HG03354 (cell line): Measurements from ENCODE around the gene CACNA2D1.
"Not testable (repeated sequence)": the region's sequence is repeated elsewhere in the genome, so short reads cannot be mapped to it uniquely, and the experiment has no call there.

Experiments
- ATAC-seq: cut with Tn5 transposase; IDR thresholded peaks from one replicate; pipeline ENCODE4 v1.9.1; 2021; ENCODE audit warnings: mild to moderate bottlenecking; ENCODE audit not compliant: unreplicated experiment, poor library complexity, severe bottlenecking

The CACNA2D1 gene

DNA sequence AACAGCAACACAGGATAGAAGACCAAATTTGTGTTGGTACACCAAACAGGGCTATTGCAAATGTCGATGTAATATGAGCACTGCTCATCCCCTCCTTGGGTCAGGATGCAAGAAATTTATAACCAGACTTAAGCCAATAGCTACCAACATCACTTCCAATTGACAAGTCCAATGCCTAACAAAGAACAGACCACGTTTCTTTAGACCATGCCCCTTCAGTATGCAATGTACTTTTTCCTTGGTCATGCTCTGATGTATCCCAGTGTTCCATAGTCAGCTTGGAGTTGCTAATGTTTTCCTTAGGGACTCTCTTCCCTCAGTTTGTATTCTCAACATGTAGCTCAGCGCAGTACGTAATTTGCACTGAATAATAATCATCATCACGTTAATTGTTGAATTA lies 7.8 kb downstream of the CACNA2D1 start:
- no peak for ATAC-seq

- no peak for ATAC-seq
These were observed 9.1 kb downstream of the CACNA2D1 start for GRCh38 chr7:82434275-82435022.

- no peak for ATAC-seq
These were observed 10.1 kb downstream of the CACNA2D1 start for GRCh38 chr7:82433507-82433906.

DNA sequence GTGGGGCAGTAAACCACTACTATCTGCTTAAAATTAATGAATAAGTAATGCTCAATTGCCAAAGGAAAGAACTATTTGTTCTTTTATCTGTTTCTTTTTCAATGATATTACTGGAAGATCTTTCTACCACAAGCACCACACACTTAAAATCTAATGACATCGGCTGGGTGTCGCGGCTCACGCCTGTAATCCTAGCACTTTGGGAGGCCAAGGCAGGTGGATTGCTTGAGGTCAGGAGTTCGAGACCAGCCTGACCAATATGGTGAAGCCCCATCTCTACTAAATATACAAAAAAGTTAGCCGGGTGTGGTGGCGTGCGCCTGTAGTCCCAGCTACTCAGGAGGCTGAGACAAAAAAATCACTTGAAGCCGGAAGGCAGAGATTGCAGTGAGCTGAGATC lies 10.8 kb downstream of the CACNA2D1 start:
- ATAC-seq: not testable (repeated sequence)

- ATAC-seq: no peak
These were observed 12.8 kb downstream of the CACNA2D1 start for GRCh38 chr7:82430500-82431465.

GRCh38 chr7:82429408-82429807 lies 14.2 kb downstream of the CACNA2D1 start:
- no peak for ATAC-seq

DNA sequence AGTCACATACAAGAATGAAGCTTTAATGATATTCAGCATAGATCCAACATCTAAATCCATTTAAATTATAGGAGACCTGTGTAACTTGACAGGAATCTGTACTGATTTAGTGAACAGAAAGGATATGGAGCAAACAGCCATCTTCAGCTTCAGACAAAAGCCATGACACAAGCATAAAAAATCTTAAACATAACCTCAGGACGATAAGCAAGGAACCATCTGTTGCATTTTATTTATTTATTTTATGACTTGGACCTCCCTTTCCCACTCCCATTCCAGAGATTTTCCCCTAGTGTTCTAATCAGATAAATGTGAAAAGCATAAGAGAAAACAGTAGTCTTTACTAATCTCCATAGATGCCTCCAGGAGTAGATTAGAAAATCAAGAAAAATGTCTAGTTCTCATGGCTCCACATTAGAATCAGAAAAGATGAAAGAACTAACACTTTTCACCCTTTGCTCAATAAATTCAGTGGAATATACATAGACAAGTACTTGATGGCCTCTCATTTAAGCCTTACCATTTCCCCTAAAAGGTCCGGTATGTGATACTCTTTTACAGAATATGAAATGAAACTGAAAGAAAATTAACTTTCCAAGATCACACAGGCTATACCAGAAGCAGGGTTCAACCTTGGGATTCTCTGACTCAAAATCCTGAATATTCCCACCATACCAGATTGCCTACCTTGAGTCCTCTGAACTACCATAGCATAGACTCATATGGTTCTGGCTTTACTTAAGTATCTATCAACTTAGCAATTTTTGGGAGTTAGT lies 15.2 kb downstream of the CACNA2D1 start:
- ATAC-seq: no peak

GRCh38 chr7:82423446-82423845 lies 20.1 kb downstream of the CACNA2D1 start:
- ATAC-seq: no peak

GRCh38 chr7:82419200-82419599 lies 24.4 kb downstream of the CACNA2D1 start:
- no peak for ATAC-seq

DNA sequence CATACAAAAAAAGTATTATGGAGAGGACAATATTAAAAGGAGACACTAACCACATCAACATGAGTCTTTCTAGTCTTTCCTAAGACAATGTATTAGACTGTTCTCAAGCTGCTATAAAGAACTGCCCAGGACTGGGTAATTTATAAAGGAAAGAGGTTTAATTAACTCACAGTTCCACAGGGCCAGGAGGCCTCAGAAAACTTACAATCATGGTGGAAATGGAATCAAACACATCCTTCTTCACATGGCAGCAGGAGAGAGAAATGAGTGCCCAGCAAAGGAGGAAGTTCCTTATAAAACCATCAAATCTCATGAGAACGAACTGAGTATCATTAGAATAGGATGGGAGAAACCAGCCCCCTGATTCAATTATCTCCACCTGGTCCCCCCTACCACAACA lies 25.7 kb downstream of the CACNA2D1 start:
- no peak for ATAC-seq

DNA sequence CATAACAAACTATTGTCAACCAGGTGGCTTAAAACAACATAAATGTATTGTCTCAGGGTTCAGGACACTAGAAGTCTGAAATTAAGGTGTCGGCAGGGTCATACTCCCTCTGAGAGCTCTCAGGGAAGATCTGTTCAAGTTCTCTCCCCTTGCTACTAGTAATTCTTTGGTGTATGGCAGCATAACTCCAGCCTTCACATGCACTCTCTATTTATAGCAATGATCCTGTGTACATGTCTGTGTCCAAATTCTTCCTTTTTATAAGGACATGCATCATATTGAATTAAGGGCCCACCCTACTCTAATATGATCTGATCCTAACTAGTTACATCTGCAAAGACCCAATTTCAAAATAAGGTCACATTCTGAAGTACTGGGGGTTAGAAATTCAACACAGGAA lies 27.2 kb downstream of the CACNA2D1 start:
- no peak for ATAC-seq

DNA sequence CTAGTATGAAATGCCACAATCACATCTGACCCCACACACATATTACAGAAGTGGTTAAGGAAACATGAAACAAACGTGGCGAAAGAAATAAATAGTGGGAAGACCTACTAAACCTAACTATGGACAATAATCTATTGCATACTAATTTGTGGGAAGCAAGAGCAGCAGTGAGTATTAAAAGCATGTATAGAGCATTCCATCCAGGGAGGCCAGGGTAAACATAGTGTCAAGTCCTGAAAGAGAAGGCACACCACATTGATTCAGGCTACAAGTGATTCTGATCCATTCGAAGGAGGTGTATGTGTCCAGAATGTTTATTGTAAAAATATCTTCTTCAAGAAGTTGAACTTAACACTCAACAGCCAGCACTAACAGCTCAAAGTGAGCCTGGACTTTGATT lies 29.2 kb downstream of the CACNA2D1 start:
- no peak for ATAC-seq

- ATAC-seq: no peak
These were observed 30.3 kb downstream of the CACNA2D1 start for GRCh38 chr7:82413237-82413636.

- ATAC-seq: no peak
These were observed 31.8 kb downstream of the CACNA2D1 start for GRCh38 chr7:82411732-82412131.

GRCh38 chr7:82410461-82410860 lies 33.1 kb downstream of the CACNA2D1 start:
- ATAC-seq: no peak

GRCh38 chr7:82406937-82407336 lies 36.6 kb downstream of the CACNA2D1 start:
- no peak for ATAC-seq

GRCh38 chr7:82405301-82405700 lies 38.3 kb downstream of the CACNA2D1 start:
- no peak for ATAC-seq

- no peak for ATAC-seq
These were observed 38.9 kb downstream of the CACNA2D1 start for GRCh38 chr7:82404652-82405051.

DNA sequence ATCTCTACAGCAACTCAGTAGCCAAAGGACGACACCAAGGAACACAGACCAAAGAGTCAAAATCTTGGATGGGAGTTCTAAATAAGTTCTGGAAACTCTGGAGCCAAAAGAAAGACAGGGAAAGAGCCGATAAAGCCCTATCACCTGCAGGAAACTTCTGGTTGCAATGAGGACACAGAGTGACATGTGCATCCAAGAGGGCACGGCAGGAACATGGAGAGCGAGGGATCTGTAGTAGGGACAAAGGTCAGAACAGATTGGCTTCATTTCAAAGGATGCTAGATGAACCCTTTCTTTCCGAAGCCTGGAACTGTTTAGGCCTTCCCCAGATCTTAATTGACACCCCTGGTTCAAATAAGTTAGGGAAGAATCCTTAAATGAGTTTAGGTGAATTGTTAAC lies 39.5 kb downstream of the CACNA2D1 start:
- no peak for ATAC-seq

- ATAC-seq: no peak
These were observed 45.6 kb downstream of the CACNA2D1 start for GRCh38 chr7:82397879-82398524.
